Measurements from ENCODE around the gene LRPAP1.

DNA sequence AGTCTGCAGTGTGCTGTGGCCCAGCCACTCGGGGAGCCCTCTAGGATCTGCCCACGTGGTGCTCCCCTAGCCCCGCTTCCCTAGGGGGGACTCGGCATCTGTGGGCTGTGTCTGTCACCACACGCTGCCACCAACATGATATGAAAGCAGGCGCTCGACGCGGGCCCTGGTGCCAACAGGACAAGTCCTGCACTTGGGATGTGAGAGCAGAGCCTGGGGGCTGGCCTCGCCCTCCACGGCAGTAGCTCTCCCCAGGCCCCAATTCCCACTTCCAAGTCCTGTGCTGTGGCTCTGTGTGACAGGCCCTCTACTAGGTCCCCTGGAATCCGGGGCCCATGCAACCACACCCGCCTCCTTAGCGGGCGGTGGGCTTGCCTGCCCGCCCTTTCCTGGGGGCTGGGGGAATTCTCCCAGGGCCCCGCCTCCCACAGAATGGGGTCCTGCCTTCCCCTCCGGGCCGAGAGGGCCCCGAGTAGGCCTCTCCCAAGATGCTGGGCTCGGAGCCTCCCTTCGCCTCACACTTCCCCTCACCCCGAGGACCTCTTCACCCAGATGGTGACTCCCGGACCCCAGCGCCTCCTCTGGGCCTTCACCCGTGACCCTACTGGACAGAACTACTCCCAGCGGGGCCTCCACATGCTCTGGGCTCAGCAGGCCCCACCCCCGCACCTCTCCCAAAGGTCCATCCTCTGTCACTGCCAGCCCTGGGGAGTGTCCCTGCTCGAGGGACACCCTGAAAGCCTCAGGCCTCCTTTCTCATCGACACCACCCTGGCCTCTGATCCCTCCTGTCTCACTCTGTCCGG lies 11.2 kb downstream of the LRPAP1 start:
- TF ChIP-seq ZNF274 (IDR thresholded peaks at IDR 0.05; ENCODE audit: low read depth, low read length) (no peak), SUZ12 (IDR thresholded peaks at IDR 0.05; ENCODE audit: extremely low read depth, insufficient read depth, insufficient read length) (no peak)

Measured in NT2/D1 (cell line).